Measurements from ENCODE around the gene NRXN3.

Gene NRXN3

DNA sequence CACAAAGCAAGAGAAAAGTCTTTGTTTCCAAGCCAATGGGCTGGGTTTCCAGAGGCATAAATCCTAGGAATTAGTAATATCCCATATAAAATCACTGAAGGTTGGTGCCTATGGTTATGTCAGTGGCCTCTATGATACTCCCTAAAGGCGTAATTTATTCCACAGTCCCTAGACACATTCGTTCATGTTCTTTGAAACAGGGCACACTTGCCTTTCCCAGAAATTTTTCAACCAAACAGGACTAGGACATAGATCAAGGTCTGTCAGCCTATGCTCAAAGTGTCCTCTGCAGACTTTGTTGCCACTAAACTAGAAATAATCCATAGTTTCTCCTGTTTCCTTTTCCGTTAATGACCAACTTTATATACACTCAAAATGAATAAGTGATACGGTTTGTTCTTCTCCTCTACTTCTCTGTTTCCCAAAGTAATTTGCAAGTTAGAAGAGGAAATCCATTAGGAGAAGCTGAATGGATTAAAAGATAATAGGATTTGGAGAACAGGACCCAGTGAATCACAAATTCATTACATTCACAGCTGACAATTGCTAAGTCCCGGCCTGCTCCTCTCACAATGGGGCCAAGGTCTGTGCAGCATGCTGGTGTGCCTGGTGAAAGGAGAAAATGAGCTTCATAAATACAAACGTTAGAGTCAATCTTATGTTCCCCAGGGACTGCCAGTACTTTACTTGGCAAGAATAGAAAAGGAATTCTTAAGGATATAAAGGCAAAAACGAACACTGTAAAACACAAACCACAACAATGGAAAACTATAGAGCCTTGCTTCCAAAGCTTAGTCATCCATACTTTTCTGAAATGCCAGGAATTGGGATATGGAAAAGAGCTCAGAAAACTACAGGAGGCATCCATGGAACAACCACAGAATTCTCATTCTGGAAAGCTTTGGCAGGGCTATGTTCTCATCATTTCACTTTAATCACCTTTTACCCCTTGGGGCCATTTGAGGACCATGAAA lies 966.2 kb downstream of the NRXN3 start:
- Mint-ChIP-seq H3K4me3 (no peak overlapping the region), H3K27me3 (ENCODE audit: low read depth) (no peaks in the 10 kb centered on the region), H3K27ac (no peak overlapping the region), H3K36me3 (ENCODE audit: low read depth) (no peaks in the 10 kb centered on the region), H3K9me3 (peaks cover 5% of the 10 kb centered on the region), H3K4me1 (no peaks in the 10 kb centered on the region)
- TF ChIP-seq, protein P1, sequence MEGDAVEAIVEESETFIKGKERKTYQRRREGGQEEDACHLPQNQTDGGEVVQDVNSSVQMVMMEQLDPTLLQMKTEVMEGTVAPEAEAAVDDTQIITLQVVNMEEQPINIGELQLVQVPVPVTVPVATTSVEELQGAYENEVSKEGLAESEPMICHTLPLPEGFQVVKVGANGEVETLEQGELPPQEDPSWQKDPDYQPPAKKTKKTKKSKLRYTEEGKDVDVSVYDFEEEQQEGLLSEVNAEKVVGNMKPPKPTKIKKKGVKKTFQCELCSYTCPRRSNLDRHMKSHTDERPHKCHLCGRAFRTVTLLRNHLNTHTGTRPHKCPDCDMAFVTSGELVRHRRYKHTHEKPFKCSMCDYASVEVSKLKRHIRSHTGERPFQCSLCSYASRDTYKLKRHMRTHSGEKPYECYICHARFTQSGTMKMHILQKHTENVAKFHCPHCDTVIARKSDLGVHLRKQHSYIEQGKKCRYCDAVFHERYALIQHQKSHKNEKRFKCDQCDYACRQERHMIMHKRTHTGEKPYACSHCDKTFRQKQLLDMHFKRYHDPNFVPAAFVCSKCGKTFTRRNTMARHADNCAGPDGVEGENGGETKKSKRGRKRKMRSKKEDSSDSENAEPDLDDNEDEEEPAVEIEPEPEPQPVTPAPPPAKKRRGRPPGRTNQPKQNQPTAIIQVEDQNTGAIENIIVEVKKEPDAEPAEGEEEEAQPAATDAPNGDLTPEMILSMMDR (IDR thresholded peaks at IDR 0.05; ENCODE audit: unreplicated experiment in 3 of 3), result no peak

DNA sequence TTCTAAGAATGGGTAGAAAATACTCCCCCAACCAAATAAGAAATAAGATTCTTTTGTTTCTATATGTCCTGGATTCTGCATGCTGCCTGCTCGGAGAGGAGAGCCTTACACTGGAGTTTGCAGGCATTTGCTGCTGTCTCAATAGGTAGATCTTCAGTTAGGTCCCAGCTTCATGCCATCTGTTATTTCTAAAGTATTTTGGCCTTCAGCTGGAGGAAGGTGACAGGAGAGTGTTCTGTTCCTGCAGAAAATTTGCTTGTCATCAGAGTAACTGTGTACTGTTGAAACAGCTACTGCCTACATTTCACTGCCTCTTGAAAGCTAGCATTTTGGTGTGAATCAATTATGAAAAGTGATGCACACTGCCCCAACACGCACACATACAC lies 966.9 kb downstream of the NRXN3 start:
- Mint-ChIP-seq H3K27ac (no peak overlapping the region), H3K4me1 (no peaks in the 10 kb centered on the region), H3K27me3 (ENCODE audit: low read depth) (no peaks in the 10 kb centered on the region), H3K4me3 (no peak overlapping the region), H3K36me3 (ENCODE audit: low read depth) (no peaks in the 10 kb centered on the region), H3K9me3 (peaks cover 4% of the 10 kb centered on the region)
- TF ChIP-seq, protein P1 (IDR thresholded peaks at IDR 0.05; ENCODE audit: unreplicated experiment in 3 of 3), result no peak

DNA sequence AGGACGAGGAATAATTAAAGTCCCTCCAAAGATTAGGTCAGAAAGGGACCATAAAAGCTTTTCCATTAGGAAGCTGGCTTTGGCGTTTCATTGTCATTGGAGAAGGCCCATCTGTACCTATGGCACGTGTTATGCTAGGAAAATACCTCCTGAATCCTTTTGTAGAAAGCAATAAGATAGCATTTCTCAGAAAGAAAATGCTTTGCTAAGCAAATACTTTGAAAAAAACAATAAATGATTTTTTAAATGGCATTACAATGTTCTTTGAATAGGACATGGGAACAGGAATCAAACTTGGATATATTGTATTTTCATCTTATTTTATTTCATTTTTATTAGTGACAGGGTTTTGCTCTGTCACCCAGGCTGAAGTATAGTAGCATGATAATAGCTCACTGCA lies 967.7 kb downstream of the NRXN3 start:
- no peaks in the 10 kb centered on the region for H3K4me1 Mint-ChIP-seq
- TF ChIP-seq, protein P1 (IDR thresholded peaks at IDR 0.05; ENCODE audit: unreplicated experiment in 3 of 3), result no peak
- H3K27me3 Mint-ChIP-seq (ENCODE audit: low read depth), result no peaks in the 10 kb centered on the region
- H3K27ac Mint-ChIP-seq, result no peak overlapping the region
- peaks cover 3% of the 10 kb centered on the region for H3K9me3 Mint-ChIP-seq
- H3K4me3 Mint-ChIP-seq, result no peak overlapping the region
- H3K36me3 Mint-ChIP-seq (ENCODE audit: low read depth), result no peaks in the 10 kb centered on the region

DNA sequence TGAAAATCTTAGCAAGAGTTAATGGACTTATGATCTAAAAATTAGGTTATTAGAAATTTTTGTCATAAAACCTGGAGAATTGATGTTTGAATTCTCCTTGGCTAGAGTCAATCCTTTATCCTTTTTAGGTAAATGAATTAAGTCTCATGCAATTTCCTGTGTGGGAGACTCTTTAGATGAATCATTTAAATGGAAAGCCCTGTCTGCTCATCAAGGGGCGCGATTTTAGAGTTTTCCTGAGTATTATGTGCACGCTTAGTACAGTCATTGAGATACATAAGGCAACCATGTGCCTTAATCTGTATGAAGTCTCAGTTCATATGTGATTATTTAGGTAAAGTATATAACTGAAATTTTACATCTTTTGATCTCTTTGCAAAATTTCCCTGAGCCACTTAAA lies 974.7 kb downstream of the NRXN3 start:
- H3K4me3 Mint-ChIP-seq, result no peak overlapping the region
- no peaks in the 10 kb centered on the region for H3K9me3 Mint-ChIP-seq
- H3K36me3 Mint-ChIP-seq (ENCODE audit: low read depth), result no peaks in the 10 kb centered on the region
- TF ChIP-seq, protein P1 (IDR thresholded peaks at IDR 0.05; ENCODE audit: unreplicated experiment in 3 of 3), result no peak
- H3K27ac Mint-ChIP-seq, result no peak overlapping the region
- no peaks in the 10 kb centered on the region for H3K27me3 Mint-ChIP-seq (ENCODE audit: low read depth)
- no peaks in the 10 kb centered on the region for H3K4me1 Mint-ChIP-seq

DNA sequence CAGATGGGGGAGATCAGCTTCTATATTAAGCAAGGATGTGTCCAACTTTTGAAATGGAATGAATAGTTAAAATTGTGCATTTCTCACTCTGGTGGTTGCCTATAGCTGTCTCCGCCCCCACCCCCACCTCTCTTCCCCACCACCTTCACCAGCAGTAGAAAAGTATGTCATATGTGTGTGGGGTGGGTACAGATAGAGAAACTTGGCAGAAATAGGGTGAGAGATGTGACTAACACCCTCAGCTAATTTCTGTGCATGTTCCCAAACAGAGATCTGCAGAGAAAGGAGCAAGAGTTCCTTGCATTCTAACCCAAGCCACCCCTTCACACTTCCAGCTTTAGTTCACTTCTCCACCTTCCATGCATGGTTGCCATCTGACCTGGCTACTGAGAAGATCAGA lies 980.1 kb downstream of the NRXN3 start:
- H3K27ac Mint-ChIP-seq, result no peak overlapping the region

More for the DNA sequence above, 980.1 kb downstream of the NRXN3 start:
- no peak overlapping the region for H3K4me3 Mint-ChIP-seq
- TF ChIP-seq, protein P1 (IDR thresholded peaks at IDR 0.05; ENCODE audit: unreplicated experiment in 3 of 3), result no peak
- no peaks in the 10 kb centered on the region for H3K27me3 Mint-ChIP-seq (ENCODE audit: low read depth)
- H3K9me3 Mint-ChIP-seq, result no peaks in the 10 kb centered on the region
- H3K36me3 Mint-ChIP-seq (ENCODE audit: low read depth), result no peaks in the 10 kb centered on the region
- no peaks in the 10 kb centered on the region for H3K4me1 Mint-ChIP-seq
